Muscle layer of duodenum (tissue), 2 donors: Measurements from ENCODE around the gene TSSK6.
A peak's percentile ranks its signal among the peaks of the same experiment; 100 is the strongest.

ENCODE experiments used
- H3K27ac ChIP-seq: one replicate; pipeline ENCODE4 v1.7.0; 2013; ENCODE audit warnings: mild to moderate bottlenecking, low read length
- H3K27me3 ChIP-seq: one replicate; pipeline ENCODE4 v1.7.0; 2013; ENCODE audit warnings: low read depth, mild to moderate bottlenecking, control low read depth, low read length
- H3K36me3 ChIP-seq, 2 donors: one replicate each; pipeline ENCODE4 v1.7.0; 2013; ENCODE audit warnings: low read length in 2 of 2, control low read depth in 1 of 2, mild to moderate bottlenecking in 1 of 2; ENCODE audit not compliant: insufficient read depth in 2 of 2, control insufficient read depth in 1 of 2
- H3K4me1 ChIP-seq, 2 donors: one replicate each; pipeline ENCODE4 v1.7.0; 2013; ENCODE audit warnings: low read length in 2 of 2, mild to moderate bottlenecking in 2 of 2, control low read depth in 1 of 2, moderate library complexity in 1 of 2; ENCODE audit not compliant: insufficient read depth in 2 of 2, control insufficient read depth in 1 of 2
- H3K4me3 ChIP-seq, 2 donors: one replicate each; pipeline ENCODE4 v1.7.0; 2013; ENCODE audit warnings: low read length in 2 of 2, low read depth in 1 of 2, mild to moderate bottlenecking in 1 of 2
- H3K9me3 ChIP-seq, 2 donors: one replicate each; pipeline ENCODE4 v1.7.0; 2013; ENCODE audit warnings: low read length in 2 of 2, control low read depth in 1 of 2, mild to moderate bottlenecking in 1 of 2; ENCODE audit not compliant: control insufficient read depth in 1 of 2
- donor health status: healthy.

The TSSK6 gene

DNA sequence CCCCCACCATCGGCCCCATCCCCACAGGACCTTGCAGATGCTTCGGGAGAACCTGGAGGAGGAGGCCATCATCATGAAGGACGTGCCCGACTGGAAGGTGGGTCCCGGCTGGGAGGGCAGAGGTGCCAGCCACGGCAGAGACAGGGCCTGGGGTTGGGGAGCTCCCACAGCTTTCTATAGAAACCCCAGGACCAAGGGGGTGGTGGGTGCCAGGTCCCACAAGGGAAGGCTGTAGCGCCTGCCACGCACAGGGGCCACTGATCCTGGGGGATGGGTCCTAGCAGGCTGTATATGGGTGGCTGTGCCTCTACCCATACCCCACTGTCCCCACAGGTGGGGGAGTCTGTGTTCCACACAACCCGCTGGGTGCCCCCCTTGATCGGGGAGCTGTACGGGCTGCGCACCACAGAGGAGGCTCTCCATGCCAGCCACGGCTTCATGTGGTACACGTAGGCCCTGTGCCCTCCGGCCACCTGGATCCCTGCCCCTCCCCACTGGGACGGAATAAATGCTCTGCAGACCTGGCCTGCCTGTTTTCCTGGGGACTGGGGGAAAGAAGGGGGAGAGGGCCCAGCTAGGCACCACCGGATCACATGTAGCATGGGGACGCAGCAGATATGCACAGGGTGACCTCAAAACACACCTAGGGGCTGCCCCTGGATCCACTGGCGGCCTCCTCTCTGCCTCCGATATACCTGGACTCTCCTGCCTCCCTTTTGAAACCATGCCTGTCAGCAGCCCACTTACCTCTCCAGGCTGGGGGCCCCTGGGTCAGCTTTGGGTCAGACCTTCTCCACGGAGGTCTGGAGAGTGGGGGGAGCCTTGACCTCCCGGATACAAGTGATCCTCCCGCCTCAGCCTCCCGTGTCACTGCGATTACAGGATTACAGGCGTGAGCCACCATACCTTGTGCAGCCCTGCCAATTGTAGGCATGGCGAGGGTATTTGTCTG, 12.6 kb upstream of the TSSK6 start:
- H3K4me3 ChIP-seq = no peak overlapping the region
- H3K9me3 ChIP-seq = no peaks in the 10 kb centered on the region
- H3K4me1 ChIP-seq = peaks cover 0 to 14% of the 10 kb centered on the region in 2 donors
- H3K36me3 ChIP-seq = peaks cover 4 to 31% of the 10 kb centered on the region in 2 donors
- no peak overlapping the region for H3K27ac ChIP-seq
- no peaks in the 10 kb centered on the region for H3K27me3 ChIP-seq

- H3K9me3 ChIP-seq = no peaks in the 10 kb centered on the region
- H3K27me3 ChIP-seq = no peaks in the 10 kb centered on the region
- H3K36me3 ChIP-seq = peaks cover 4 to 31% of the 10 kb centered on the region in 2 donors
- no peak overlapping the region for H3K4me3 ChIP-seq
- H3K27ac ChIP-seq = no peak overlapping the region
- H3K4me1 ChIP-seq = peaks cover 0 to 9% of the 10 kb centered on the region in 2 donors
Observed at GRCh38 chr19:19527371-19527656, 12.0 kb upstream of the TSSK6 start.

DNA sequence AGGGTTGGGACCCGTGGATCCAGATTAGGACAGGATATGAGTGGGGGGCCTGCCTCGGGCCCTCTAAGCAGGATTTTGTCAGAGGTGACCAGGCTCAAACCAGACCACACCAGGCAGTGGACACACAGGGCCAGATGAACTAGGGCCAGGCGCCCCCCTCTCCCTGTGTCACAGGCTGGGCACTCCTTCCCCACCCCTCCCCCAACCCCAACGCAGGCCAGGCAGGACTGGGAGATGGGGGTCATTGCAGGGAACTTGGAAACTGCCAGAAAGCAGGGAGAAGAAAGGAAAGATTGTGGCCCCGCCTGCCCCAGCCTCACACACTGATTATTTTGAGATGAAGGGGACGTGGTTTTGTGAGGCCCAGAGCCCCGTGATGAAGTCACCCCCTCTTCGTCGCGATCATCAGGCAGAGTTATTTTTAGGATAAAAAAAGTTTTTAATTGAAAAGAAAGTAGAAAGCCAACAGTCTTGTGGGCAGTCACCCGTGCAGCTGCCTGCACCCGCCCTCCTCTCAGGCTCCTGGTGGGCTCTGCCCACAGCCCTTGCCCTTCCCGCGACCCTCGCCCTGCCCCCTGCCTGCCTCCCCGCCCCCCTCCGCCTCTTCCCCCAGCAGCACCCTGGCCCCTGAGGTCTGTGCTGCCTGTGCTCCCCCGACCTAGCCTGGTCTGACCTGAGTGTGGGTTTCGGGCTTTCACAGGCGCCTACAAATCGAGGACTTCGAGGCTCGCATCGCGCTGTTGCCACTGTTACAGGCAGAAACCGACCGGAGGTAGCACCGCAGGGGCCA, 11.4 kb upstream of the TSSK6 start:
- Histone ChIP-seq H3K4me3 (no peak overlapping the region), H3K27me3 (no peaks in the 10 kb centered on the region), H3K36me3 (peaks cover 4 to 31% of the 10 kb centered on the region in 2 donors), H3K9me3 (no peaks in the 10 kb centered on the region), H3K4me1 (peaks cover 0 to 5% of the 10 kb centered on the region in 2 donors), H3K27ac (no peak overlapping the region)

GRCh38 chr19:19525611-19526380, 10.4 kb upstream of the TSSK6 start:
- Histone ChIP-seq H3K4me3 (no peak overlapping the region), H3K4me1 (peaks cover 0 to 5% of the 10 kb centered on the region in 2 donors), H3K9me3 (no peaks in the 10 kb centered on the region), H3K27ac (no peak overlapping the region), H3K27me3 (no peaks in the 10 kb centered on the region), H3K36me3 (peaks cover 4 to 31% of the 10 kb centered on the region in 2 donors)

- Histone ChIP-seq H3K27ac (no peak overlapping the region), H3K9me3 (no peaks in the 10 kb centered on the region), H3K4me1 (peaks cover 0 to 13% of the 10 kb centered on the region in 2 donors), H3K27me3 (no peaks in the 10 kb centered on the region), H3K4me3 (no peak overlapping the region), H3K36me3 (peaks cover 9 to 42% of the 10 kb centered on the region in 2 donors)
Observed at GRCh38 chr19:19524053-19524452, 8.7 kb upstream of the TSSK6 start.

- Histone ChIP-seq H3K27me3 (no peaks in the 10 kb centered on the region), H3K27ac (no peak overlapping the region), H3K36me3 (peaks cover 9 to 43% of the 10 kb centered on the region in 2 donors), H3K4me1 (peaks cover 0 to 12% of the 10 kb centered on the region in 2 donors), H3K4me3 (no peak overlapping the region), H3K9me3 (no peaks in the 10 kb centered on the region)
Observed at GRCh38 chr19:19523177-19523576, 7.8 kb upstream of the TSSK6 start.

- H3K4me1 ChIP-seq = peaks cover 0 to 26% of the 10 kb centered on the region in 2 donors
- H3K9me3 ChIP-seq = no peaks in the 10 kb centered on the region
- H3K4me3 ChIP-seq = no peak overlapping the region
- H3K36me3 ChIP-seq = peaks cover 9 to 24% of the 10 kb centered on the region in 2 donors
- no peaks in the 10 kb centered on the region for H3K27me3 ChIP-seq
- no peak overlapping the region for H3K27ac ChIP-seq
Observed at GRCh38 chr19:19520989-19521388, 5.6 kb upstream of the TSSK6 start.

GRCh38 chr19:19517235-19517619, 1.9 kb upstream of the TSSK6 start:
- no peaks in the 10 kb centered on the region for H3K27me3 ChIP-seq
- H3K36me3 ChIP-seq = peaks cover 4 to 13% of the 10 kb centered on the region in 2 donors
- H3K27ac ChIP-seq = no peak overlapping the region
- peaks cover 0 to 37% of the 10 kb centered on the region in 2 donors for H3K4me1 ChIP-seq
- no peaks in the 10 kb centered on the region for H3K9me3 ChIP-seq
- H3K4me3 ChIP-seq = peak overlapping the region; percentile 82 to 91

- no peaks in the 10 kb centered on the region for H3K9me3 ChIP-seq
- H3K4me1 ChIP-seq = peaks cover 0 to 37% of the 10 kb centered on the region in 2 donors
- peaks cover 4 to 13% of the 10 kb centered on the region in 2 donors for H3K36me3 ChIP-seq
- H3K4me3 ChIP-seq = peak within 1 kb of the TSS; percentile 82 to 91
- peak within 1 kb of the TSS; percentile 75 for H3K27ac ChIP-seq
- no peaks in the 10 kb centered on the region for H3K27me3 ChIP-seq
Observed at GRCh38 chr19:19515642-19516519, 533 bp upstream of the TSSK6 start, which contains the start of gene NDUFA13. NDUFA13 (plus strand) TSS chr19:19516225; CDS start chr19:19516239, 14 bp downstream.

GRCh38 chr19:19514215-19514657, 1.1 kb downstream of the TSSK6 start:
- Histone ChIP-seq H3K27ac (no peak overlapping the region), H3K9me3 (no peaks in the 10 kb centered on the region), H3K27me3 (no peaks in the 10 kb centered on the region), H3K4me1 (peaks cover 0 to 29% of the 10 kb centered on the region in 2 donors), H3K4me3 (peak overlapping the region; percentile 30 to 51), H3K36me3 (peaks cover 0 to 3% of the 10 kb centered on the region in 2 donors)
